ENCODE measurements around the gene VSTM2B. TPM values are rescaled to one million over a fixed set of nuclear protein-coding genes. Genes with fewer than 3 reads are reported as not detected.

The VSTM2B gene
- total and polyA plus RNA-seq, 2 donors from 2014 or later: not detected

DNA sequence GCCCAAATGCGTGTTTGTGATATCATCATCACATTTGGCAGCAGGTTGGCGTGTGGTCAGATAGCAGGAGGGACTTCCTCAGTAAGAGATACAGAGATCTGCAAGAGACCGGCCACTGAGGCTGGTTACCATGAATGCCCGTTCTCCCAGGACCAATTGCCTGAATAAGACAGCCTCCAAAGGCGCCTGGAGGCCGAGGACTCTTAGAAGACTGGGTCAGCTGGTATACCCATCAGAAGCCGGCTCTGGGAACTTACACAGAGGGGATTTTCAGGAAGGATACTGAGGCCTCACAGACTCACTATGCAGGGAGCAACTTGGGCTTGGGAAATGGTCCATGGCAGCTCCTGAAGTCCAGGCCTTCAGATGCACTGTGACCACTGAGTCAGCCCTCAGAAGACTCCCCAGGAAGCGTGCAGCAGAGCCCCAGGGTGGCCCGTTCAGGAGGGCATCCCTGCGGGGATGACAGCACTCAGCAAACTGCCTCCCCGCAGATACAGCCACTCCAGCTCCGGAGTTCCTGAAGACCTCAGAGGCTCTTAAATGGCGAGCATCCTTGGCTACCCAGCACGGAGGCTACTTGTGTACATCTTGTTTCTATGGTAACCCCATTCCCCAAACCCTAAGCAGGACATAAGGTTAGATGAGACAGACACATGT, 26.4 kb upstream of the VSTM2B start:
- intact Hi-C loops (cut with DNase I): no loop called here
- no peak for TF ChIP-seq CTCF (IDR thresholded peaks at IDR 0.05; ENCODE audit: borderline replicate concordance, extremely low read depth, insufficient read depth)
- no peak overlapping the region for H3K4me3 ChIP-seq (ENCODE audit: low read length in 3 of 3)
- no peak for DNase-seq
- H3K27me3 ChIP-seq (ENCODE audit: control insufficient read depth, insufficient read depth, low read length): no peaks in the 10 kb centered on the region
- H3K27ac ChIP-seq (ENCODE audit: low read depth in 2 of 2, low read length in 2 of 2): no peak overlapping the region
- H3K9me3 ChIP-seq (ENCODE audit: control insufficient read depth in 2 of 3, insufficient read depth in 1 of 3, low read length in 3 of 3): no peaks in the 10 kb centered on the region
- no peak for FAIRE-seq
- H3K4me1 ChIP-seq (ENCODE audit: control insufficient read depth in 2 of 3, insufficient read depth in 2 of 3, low read depth in 1 of 3, low read length in 3 of 3): no peaks in the 10 kb centered on the region
- no peaks in the 10 kb centered on the region for H3K36me3 ChIP-seq (ENCODE audit: control insufficient read depth in 2 of 3, insufficient read depth in 3 of 3, low read length in 3 of 3)
- H3K9ac ChIP-seq (ENCODE audit: low read length in 3 of 3): no peak overlapping the region

DNA sequence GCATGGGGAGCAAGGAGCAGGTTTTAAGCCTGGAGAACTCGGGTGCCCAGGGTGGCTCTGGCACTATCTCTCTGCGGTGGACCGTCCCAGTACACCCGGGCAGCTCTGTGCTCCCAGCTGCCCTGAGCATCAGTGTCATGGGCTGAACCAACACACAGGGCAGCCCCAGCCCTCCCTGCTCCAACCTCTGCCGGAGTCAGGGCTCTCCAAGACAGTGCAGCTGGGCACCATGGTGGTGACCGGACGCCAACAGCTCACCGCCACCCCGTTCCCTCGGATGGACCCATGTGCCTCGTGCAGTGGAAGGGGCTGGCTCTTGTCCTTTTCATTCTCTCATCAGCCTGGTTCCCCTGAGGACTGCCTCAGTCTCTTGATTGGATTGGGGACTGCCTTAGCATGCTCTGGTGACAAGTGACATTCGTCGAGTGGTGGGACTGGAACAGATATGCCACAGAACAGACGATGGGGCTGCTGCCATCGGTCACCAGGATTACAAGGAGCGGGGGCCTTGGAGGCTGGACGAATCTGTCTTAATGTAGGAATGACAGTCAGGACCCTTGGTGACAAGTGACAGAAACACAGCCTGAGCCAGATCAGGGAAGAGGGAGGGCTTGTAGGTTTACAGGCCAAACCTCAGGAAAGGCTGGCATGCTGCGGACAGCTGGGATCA, 25.7 kb upstream of the VSTM2B start:
- Histone ChIP-seq H3K9ac (ENCODE audit: low read length in 3 of 3) (no peak overlapping the region), H3K36me3 (ENCODE audit: control insufficient read depth in 2 of 3, insufficient read depth in 3 of 3, low read length in 3 of 3) (no peaks in the 10 kb centered on the region), H3K4me1 (ENCODE audit: control insufficient read depth in 2 of 3, insufficient read depth in 2 of 3, low read depth in 1 of 3, low read length in 3 of 3) (no peaks in the 10 kb centered on the region), H3K4me3 (ENCODE audit: low read length in 3 of 3) (no peak overlapping the region), H3K27me3 (ENCODE audit: control insufficient read depth, insufficient read depth, low read length) (no peaks in the 10 kb centered on the region), H3K27ac (ENCODE audit: low read depth in 2 of 2, low read length in 2 of 2) (no peak overlapping the region), H3K9me3 (ENCODE audit: control insufficient read depth in 2 of 3, insufficient read depth in 1 of 3, low read length in 3 of 3) (no peaks in the 10 kb centered on the region)
- FAIRE-seq (no peak), DNase-seq (no peak)
- intact Hi-C loops (cut with DNase I): no loop called here
- no peak for TF ChIP-seq CTCF (IDR thresholded peaks at IDR 0.05; ENCODE audit: borderline replicate concordance, extremely low read depth, insufficient read depth)

DNA sequence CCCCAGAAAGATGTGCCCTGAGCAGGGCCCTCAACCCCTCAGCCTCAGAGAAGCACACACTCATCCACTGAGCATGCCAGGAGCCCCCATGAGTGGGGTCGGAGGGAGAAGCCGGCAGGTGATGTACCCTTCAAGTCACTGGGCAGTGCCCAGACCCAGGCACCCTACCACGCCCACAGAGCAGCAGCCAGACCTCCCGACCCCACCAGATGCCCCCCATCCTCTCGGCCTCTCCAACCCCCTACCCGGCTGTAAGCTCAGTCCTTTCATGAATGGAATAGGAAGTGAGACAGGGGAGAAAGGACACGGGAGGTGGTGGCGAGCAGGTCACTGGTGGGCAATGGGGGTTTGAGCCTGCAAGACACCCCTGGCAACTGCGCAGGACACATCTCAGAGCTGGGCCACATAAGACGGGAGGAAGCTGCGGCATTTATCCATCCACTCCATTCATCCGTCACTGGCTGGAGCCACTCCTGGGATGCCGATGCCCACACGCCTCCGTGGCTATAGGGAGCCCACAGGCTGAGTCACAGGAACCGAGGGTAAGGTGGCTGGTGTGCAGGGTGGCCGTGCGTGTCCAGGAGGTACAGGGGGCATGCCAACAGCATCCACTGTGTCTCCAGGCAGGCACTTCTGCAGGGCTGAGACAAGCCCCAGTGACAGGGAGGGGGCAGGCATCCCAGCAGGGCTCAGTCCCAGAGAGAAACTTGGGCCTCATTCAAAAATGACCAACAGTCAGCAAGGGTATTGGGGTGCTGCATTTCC, 23.8 kb upstream of the VSTM2B start:
- Histone ChIP-seq H3K4me3 (ENCODE audit: low read length in 3 of 3) (no peak overlapping the region), H3K27ac (ENCODE audit: low read depth in 2 of 2, low read length in 2 of 2) (no peak overlapping the region), H3K36me3 (ENCODE audit: control insufficient read depth in 2 of 3, insufficient read depth in 3 of 3, low read length in 3 of 3) (no peaks in the 10 kb centered on the region), H3K9ac (ENCODE audit: low read length in 3 of 3) (no peak overlapping the region), H3K4me1 (ENCODE audit: control insufficient read depth in 2 of 3, insufficient read depth in 2 of 3, low read depth in 1 of 3, low read length in 3 of 3) (no peaks in the 10 kb centered on the region), H3K9me3 (ENCODE audit: control insufficient read depth in 2 of 3, insufficient read depth in 1 of 3, low read length in 3 of 3) (no peaks in the 10 kb centered on the region), H3K27me3 (ENCODE audit: control insufficient read depth, insufficient read depth, low read length) (no peaks in the 10 kb centered on the region)
- intact Hi-C loops (cut with DNase I): no loop called here
- DNase-seq (peak in 1 of 5 donors; percentile 45), FAIRE-seq (no peak)
- no peak for TF ChIP-seq CTCF (IDR thresholded peaks at IDR 0.05; ENCODE audit: borderline replicate concordance, extremely low read depth, insufficient read depth)
